H1 (cell line): ENCODE measurements around the gene MMADHC.

Experiments
- CBX5 ChIP-seq: fragments of 300-800, 300-1000 bp; sonication (generic); IDR thresholded peaks from 2 replicates; pipeline ENCODE4 v1.7.1; 2016; ENCODE audit warnings: antibody characterized with exemption, low read length, low read depth
- CTCF ChIP-seq, 3 experiments: IDR thresholded peaks; 1 replicate in 2 of 3; 2 replicates in 1 of 3; pipeline versions ENCODE4 v1.5.1 to v1.6.1; 2011; ENCODE audit warnings: low read length in 3 of 3, mild to moderate bottlenecking in 3 of 3, inconsistent platforms in 2 of 3, low read depth in 1 of 3, moderate library complexity in 1 of 3; ENCODE audit not compliant: insufficient read depth in 1 of 3; ENCODE audit errors: control extremely low read depth in 1 of 3
- EZH2 ChIP-seq: fragments of 200-600 bp; sonication (generic); IDR thresholded peaks from 2 replicates; pipeline ENCODE4 v1.7.1; 2012; ENCODE audit warnings: low read depth, mild to moderate bottlenecking, moderate library complexity, low read length, inconsistent platforms; ENCODE audit not compliant: severe bottlenecking
- JUND ChIP-seq: IDR thresholded peaks from 2 replicates; pipeline ENCODE4 v1.6.1; 2011; ENCODE audit warnings: mild to moderate bottlenecking, improper control_type of control experiment, low read length
- POLR2A ChIP-seq, 2 experiments: IDR thresholded peaks; 1 replicate in 1 of 2; 2 replicates in 1 of 2; pipeline ENCODE4 v1.6.1; 2011; ENCODE audit warnings: low read depth in 2 of 2, low read length in 2 of 2, mild to moderate bottlenecking in 2 of 2; ENCODE audit errors: control extremely low read depth in 1 of 2
- POLR2AphosphoS5 ChIP-seq: IDR thresholded peaks from 2 replicates; pipeline ENCODE4 v1.6.1; 2011; ENCODE audit warnings: low read depth, low read length
- RFX5 ChIP-seq: IDR thresholded peaks from 2 replicates; pipeline ENCODE4 v1.6.1; 2011; ENCODE audit warnings: low read depth, low read length, improper control_type of control experiment, borderline replicate concordance
- RNF2 ChIP-seq: fragments of 200-900, 300-1000 bp; sonication (generic); IDR thresholded peaks from 2 replicates; pipeline ENCODE4 v1.7.1; 2016; ENCODE audit warnings: borderline replicate concordance, low read depth, mild to moderate bottlenecking, antibody characterized with exemption, low read length; ENCODE audit not compliant: poor library complexity, severe bottlenecking; ENCODE audit errors: missing control alignments
- SIN3A ChIP-seq, 2 experiments: IDR thresholded peaks in 1 of 2; conservative IDR thresholded peaks in 1 of 2; 2 replicates each; pipeline ENCODE4 v1.6.1; 2011 to 2012; ENCODE audit warnings: low read length in 2 of 2, improper control_type of control experiment in 1 of 2, low read depth in 1 of 2, mild to moderate bottlenecking in 1 of 2
- SP4 ChIP-seq: IDR thresholded peaks from 2 replicates; pipeline ENCODE4 v1.6.1; 2012; ENCODE audit warnings: low read length, inconsistent platforms
- TF ChIP-seq, protein P1 (sequence below): fragments of 300-600 bp; sonication (generic); IDR thresholded peaks from 2 replicates; pipeline ENCODE4 v1.7.1; 2012; ENCODE audit warnings: low read length, moderate library complexity, mild to moderate bottlenecking, inconsistent platforms; ENCODE audit not compliant: insufficient replicate concordance

DNA sequence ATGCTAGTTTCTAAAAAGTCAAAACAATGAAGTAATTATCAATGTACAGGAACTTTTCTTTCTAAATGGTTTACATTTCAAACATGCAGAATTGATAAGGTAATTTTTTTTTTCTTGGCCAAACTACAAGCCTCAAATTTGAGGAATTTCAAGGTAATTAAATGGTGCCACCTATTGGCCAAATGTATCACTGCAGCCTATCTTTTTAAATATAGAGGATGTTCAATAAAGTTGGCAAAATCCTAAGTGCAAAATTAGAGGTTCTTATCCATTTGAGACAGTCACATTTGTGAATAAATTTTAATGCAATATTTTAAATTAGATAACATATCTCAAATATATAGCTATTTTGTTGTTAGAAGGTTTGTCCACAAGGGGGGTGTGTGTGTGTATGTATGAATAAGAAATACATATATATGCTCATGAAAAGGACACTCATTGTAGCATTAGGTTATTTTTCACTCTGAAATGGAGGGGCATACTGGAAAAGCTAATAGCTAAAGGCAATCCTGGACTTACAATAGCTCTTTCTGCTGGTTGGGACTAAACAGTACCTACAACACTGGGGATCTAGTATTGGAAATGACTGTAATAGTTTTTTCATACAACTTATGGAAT, 26.2 kb downstream of the MMADHC start:
- TF ChIP-seq CTCF (IDR thresholded peaks at IDR 0.05; ENCODE audit: control extremely low read depth in 1 of 3, insufficient read depth in 1 of 3, low read depth in 1 of 3, low read length in 3 of 3): peak in 2 of 3 experiments; percentile 48 to 56; a peak in 2 of 4 replicates
- TF ChIP-seq SP4: no peak
- no peak for TF ChIP-seq POLR2A (IDR thresholded peaks at IDR 0.05; ENCODE audit: control extremely low read depth in 1 of 2, low read depth in 2 of 2, low read length in 2 of 2)
- no peak for TF ChIP-seq SIN3A (conservative IDR thresholded peaks at IDR 0.05 in 1 of 2, IDR thresholded peaks at IDR 0.05 in 1 of 2; ENCODE audit: low read depth in 1 of 2, low read length in 2 of 2)
- no peak for TF ChIP-seq POLR2AphosphoS5
- TF ChIP-seq CBX5: no peak
- TF ChIP-seq JUND: no peak
- TF ChIP-seq, protein P1, sequence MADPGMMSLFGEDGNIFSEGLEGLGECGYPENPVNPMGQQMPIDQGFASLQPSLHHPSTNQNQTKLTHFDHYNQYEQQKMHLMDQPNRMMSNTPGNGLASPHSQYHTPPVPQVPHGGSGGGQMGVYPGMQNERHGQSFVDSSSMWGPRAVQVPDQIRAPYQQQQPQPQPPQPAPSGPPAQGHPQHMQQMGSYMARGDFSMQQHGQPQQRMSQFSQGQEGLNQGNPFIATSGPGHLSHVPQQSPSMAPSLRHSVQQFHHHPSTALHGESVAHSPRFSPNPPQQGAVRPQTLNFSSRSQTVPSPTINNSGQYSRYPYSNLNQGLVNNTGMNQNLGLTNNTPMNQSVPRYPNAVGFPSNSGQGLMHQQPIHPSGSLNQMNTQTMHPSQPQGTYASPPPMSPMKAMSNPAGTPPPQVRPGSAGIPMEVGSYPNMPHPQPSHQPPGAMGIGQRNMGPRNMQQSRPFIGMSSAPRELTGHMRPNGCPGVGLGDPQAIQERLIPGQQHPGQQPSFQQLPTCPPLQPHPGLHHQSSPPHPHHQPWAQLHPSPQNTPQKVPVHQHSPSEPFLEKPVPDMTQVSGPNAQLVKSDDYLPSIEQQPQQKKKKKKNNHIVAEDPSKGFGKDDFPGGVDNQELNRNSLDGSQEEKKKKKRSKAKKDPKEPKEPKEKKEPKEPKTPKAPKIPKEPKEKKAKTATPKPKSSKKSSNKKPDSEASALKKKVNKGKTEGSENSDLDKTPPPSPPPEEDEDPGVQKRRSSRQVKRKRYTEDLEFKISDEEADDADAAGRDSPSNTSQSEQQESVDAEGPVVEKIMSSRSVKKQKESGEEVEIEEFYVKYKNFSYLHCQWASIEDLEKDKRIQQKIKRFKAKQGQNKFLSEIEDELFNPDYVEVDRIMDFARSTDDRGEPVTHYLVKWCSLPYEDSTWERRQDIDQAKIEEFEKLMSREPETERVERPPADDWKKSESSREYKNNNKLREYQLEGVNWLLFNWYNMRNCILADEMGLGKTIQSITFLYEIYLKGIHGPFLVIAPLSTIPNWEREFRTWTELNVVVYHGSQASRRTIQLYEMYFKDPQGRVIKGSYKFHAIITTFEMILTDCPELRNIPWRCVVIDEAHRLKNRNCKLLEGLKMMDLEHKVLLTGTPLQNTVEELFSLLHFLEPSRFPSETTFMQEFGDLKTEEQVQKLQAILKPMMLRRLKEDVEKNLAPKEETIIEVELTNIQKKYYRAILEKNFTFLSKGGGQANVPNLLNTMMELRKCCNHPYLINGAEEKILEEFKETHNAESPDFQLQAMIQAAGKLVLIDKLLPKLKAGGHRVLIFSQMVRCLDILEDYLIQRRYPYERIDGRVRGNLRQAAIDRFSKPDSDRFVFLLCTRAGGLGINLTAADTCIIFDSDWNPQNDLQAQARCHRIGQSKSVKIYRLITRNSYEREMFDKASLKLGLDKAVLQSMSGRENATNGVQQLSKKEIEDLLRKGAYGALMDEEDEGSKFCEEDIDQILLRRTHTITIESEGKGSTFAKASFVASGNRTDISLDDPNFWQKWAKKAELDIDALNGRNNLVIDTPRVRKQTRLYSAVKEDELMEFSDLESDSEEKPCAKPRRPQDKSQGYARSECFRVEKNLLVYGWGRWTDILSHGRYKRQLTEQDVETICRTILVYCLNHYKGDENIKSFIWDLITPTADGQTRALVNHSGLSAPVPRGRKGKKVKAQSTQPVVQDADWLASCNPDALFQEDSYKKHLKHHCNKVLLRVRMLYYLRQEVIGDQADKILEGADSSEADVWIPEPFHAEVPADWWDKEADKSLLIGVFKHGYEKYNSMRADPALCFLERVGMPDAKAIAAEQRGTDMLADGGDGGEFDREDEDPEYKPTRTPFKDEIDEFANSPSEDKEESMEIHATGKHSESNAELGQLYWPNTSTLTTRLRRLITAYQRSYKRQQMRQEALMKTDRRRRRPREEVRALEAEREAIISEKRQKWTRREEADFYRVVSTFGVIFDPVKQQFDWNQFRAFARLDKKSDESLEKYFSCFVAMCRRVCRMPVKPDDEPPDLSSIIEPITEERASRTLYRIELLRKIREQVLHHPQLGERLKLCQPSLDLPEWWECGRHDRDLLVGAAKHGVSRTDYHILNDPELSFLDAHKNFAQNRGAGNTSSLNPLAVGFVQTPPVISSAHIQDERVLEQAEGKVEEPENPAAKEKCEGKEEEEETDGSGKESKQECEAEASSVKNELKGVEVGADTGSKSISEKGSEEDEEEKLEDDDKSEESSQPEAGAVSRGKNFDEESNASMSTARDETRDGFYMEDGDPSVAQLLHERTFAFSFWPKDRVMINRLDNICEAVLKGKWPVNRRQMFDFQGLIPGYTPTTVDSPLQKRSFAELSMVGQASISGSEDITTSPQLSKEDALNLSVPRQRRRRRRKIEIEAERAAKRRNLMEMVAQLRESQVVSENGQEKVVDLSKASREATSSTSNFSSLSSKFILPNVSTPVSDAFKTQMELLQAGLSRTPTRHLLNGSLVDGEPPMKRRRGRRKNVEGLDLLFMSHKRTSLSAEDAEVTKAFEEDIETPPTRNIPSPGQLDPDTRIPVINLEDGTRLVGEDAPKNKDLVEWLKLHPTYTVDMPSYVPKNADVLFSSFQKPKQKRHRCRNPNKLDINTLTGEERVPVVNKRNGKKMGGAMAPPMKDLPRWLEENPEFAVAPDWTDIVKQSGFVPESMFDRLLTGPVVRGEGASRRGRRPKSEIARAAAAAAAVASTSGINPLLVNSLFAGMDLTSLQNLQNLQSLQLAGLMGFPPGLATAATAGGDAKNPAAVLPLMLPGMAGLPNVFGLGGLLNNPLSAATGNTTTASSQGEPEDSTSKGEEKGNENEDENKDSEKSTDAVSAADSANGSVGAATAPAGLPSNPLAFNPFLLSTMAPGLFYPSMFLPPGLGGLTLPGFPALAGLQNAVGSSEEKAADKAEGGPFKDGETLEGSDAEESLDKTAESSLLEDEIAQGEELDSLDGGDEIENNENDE: no peak
- TF ChIP-seq RFX5: no peak
- TF ChIP-seq EZH2: no peak
- no peak for TF ChIP-seq RNF2
